ENCODE results near the gene RIMKLA.

Gene RIMKLA

GRCh38 chr1:42433369-42433768, 52.8 kb downstream of the RIMKLA start:
- H3K9me2 ChIP-seq (ENCODE audit: low read depth, low read length) = no peaks in the 10 kb centered on the region
- no peak overlapping the region for H3K4me2 ChIP-seq (ENCODE audit: low read length)
- no peaks in the 10 kb centered on the region for H3K27me3 ChIP-seq (ENCODE audit: insufficient read depth, low read length)
- TF ChIP-seq EZH2 (IDR thresholded peaks at IDR 0.05; ENCODE audit: borderline replicate concordance, low read length) (no peak), CTCF (IDR thresholded peaks at IDR 0.05; ENCODE audit: low read length) (no peak)
- H3K4me3 ChIP-seq (ENCODE audit: low read depth, low read length, poor library complexity, severe bottlenecking) = no peak overlapping the region
- H3K27ac ChIP-seq (ENCODE audit: low read depth, low read length, poor library complexity, severe bottlenecking) = no peak overlapping the region
- H3K9me3 ChIP-seq (ENCODE audit: low read length) = no peaks in the 10 kb centered on the region
- no peaks in the 10 kb centered on the region for H4K20me1 ChIP-seq (ENCODE audit: insufficient read depth, low read length)
- H3K79me2 ChIP-seq (ENCODE audit: insufficient read depth, low read length) = no peaks in the 10 kb centered on the region
- H3K9ac ChIP-seq (ENCODE audit: low read length) = no peak overlapping the region
- no peak overlapping the region for H2AFZ ChIP-seq (ENCODE audit: low read length)
- H3K4me1 ChIP-seq (ENCODE audit: insufficient read depth, low read length, severe bottlenecking) = no peaks in the 10 kb centered on the region
- H3F3A ChIP-seq (ENCODE audit: insufficient read depth, low read length) = no peaks in the 10 kb centered on the region
- no peaks in the 10 kb centered on the region for H3K36me3 ChIP-seq (ENCODE audit: insufficient read depth, low read length)

GRCh38 chr1:42434340-42434739, 53.7 kb downstream of the RIMKLA start:
- TF ChIP-seq CTCF (IDR thresholded peaks at IDR 0.05; ENCODE audit: low read length) (no peak), EZH2 (IDR thresholded peaks at IDR 0.05; ENCODE audit: borderline replicate concordance, low read length) (no peak)

GRCh38 chr1:42439940-42440339, 59.3 kb downstream of the RIMKLA start:
- Histone ChIP-seq H3K4me2 (ENCODE audit: low read length) (no peak overlapping the region), H3K36me3 (ENCODE audit: insufficient read depth, low read length) (no peaks in the 10 kb centered on the region), H3K4me1 (ENCODE audit: insufficient read depth, low read length, severe bottlenecking) (no peaks in the 10 kb centered on the region), H2AFZ (ENCODE audit: low read length) (no peak overlapping the region), H3K9ac (ENCODE audit: low read length) (no peak overlapping the region), H3K9me2 (ENCODE audit: low read depth, low read length) (no peaks in the 10 kb centered on the region), H3K9me3 (ENCODE audit: low read length) (no peaks in the 10 kb centered on the region), H4K20me1 (ENCODE audit: insufficient read depth, low read length) (no peaks in the 10 kb centered on the region), H3K4me3 (ENCODE audit: low read depth, low read length, poor library complexity, severe bottlenecking) (no peak overlapping the region), H3F3A (ENCODE audit: insufficient read depth, low read length) (no peaks in the 10 kb centered on the region), H3K27me3 (ENCODE audit: insufficient read depth, low read length) (no peaks in the 10 kb centered on the region; the same call in 1 of the 2 replicates), H3K27ac (ENCODE audit: low read depth, low read length, poor library complexity, severe bottlenecking) (no peak overlapping the region), H3K79me2 (ENCODE audit: insufficient read depth, low read length) (no peaks in the 10 kb centered on the region)
- no peak for TF ChIP-seq EZH2 (IDR thresholded peaks at IDR 0.05; ENCODE audit: borderline replicate concordance, low read length)
- no peak for TF ChIP-seq CTCF (IDR thresholded peaks at IDR 0.05; ENCODE audit: low read length)

More at GRCh38 chr1:42434340-42434739, 53.7 kb downstream of the RIMKLA start:
- no peaks in the 10 kb centered on the region for H3K79me2 ChIP-seq (ENCODE audit: insufficient read depth, low read length)
- H3K4me2 ChIP-seq (ENCODE audit: low read length) = no peak overlapping the region
- no peaks in the 10 kb centered on the region for H3K9me3 ChIP-seq (ENCODE audit: low read length)
- no peaks in the 10 kb centered on the region for H3F3A ChIP-seq (ENCODE audit: insufficient read depth, low read length)
- no peaks in the 10 kb centered on the region for H3K4me1 ChIP-seq (ENCODE audit: insufficient read depth, low read length, severe bottlenecking)
- no peak overlapping the region for H3K27ac ChIP-seq (ENCODE audit: low read depth, low read length, poor library complexity, severe bottlenecking)
- H4K20me1 ChIP-seq (ENCODE audit: insufficient read depth, low read length) = no peaks in the 10 kb centered on the region
- H3K4me3 ChIP-seq (ENCODE audit: low read depth, low read length, poor library complexity, severe bottlenecking) = no peak overlapping the region
- no peaks in the 10 kb centered on the region for H3K27me3 ChIP-seq (ENCODE audit: insufficient read depth, low read length)
- H2AFZ ChIP-seq (ENCODE audit: low read length) = no peak overlapping the region
- H3K36me3 ChIP-seq (ENCODE audit: insufficient read depth, low read length) = no peaks in the 10 kb centered on the region
- H3K9me2 ChIP-seq (ENCODE audit: low read depth, low read length) = no peaks in the 10 kb centered on the region
- H3K9ac ChIP-seq (ENCODE audit: low read length) = no peak overlapping the region

Measured in OCI-LY1 (cell line).